PC-3 (cell line): ENCODE data around the gene PPP1R3G.

ENCODE experiments used
- EZH2 ChIP-seq: fragments of 300-600 bp; sonication (generic); IDR thresholded peaks from one replicate; pipeline ENCODE4 v1.6.1; 2017; ENCODE audit warnings: antibody characterized with exemption, mild to moderate bottlenecking, low read length; ENCODE audit not compliant: unreplicated experiment
- TF ChIP-seq, protein P1 (sequence below): fragments of 300-600 bp; sonication (generic); conservative IDR thresholded peaks from 2 replicates; pipeline ENCODE4 v1.5.1; 2017; ENCODE audit warnings: antibody characterized with exemption, low read depth, mild to moderate bottlenecking, low read length

DNA sequence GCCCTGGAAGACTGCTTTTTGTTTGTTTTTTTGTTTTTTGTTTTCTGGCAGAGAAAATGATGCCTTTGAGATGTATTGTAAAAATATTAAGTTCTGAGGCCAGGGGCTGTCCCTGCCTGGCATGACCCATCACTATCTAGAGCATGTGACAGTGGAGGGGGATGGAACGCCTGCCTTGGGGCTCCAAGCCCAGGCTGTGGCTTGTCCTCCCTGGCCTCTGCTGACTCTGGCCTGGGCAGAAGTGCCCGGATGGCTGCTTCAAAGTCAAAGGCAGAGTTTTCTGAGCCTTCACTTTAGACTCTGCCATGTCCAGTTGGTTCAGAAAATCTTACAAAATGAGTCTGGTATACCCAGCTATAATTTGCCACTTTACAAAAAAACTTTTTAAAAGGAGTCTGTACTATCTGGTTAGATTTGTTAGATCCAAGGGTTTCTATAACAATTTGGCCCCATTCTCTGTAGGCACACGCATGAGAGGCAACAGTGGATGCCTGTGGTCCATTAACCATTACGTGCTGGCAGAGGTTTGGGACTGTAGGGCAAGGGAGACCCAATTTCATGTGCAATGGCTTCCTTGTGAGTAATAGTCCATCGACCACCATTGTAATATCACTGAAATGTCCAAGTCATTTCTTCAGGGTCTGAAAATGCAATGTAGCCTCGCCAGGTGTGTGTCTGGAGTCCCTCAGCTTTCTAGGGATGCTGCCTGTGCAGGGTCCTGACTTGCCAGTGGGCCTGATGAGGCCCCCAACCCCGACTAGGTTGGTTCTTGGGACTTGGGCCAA, 8.3 kb downstream of the PPP1R3G start:
- TF ChIP-seq, protein P1, sequence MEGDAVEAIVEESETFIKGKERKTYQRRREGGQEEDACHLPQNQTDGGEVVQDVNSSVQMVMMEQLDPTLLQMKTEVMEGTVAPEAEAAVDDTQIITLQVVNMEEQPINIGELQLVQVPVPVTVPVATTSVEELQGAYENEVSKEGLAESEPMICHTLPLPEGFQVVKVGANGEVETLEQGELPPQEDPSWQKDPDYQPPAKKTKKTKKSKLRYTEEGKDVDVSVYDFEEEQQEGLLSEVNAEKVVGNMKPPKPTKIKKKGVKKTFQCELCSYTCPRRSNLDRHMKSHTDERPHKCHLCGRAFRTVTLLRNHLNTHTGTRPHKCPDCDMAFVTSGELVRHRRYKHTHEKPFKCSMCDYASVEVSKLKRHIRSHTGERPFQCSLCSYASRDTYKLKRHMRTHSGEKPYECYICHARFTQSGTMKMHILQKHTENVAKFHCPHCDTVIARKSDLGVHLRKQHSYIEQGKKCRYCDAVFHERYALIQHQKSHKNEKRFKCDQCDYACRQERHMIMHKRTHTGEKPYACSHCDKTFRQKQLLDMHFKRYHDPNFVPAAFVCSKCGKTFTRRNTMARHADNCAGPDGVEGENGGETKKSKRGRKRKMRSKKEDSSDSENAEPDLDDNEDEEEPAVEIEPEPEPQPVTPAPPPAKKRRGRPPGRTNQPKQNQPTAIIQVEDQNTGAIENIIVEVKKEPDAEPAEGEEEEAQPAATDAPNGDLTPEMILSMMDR: no peak
- TF ChIP-seq EZH2: no peak
